Measurements from ENCODE around the gene PRKN.

PRKN gene

DNA sequence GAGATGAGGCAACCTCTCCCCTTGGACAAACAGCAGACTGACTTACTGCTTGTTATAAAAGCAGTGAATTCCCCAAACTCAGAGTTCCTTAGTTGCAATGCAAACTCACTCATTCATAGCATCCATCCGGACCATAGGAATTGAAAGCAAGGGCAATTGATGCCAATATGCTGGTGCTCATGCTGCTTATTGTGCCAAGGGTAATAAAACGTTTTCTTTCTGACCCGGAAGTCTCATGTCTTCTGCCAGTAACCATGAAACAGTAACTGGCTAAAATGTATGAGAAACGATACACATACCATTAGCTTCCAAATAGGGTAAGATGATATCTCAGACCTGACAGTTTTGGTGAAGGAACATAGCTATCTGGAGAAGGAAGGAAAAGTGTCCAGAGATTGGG, 18.1 kb downstream of the PRKN start:
- no peak for DNase-seq (ENCODE audit: low spot score)
- in situ Hi-C loops (cut with MboI; ENCODE audit: low pct_unique_long_range_greater_than_20kb, low sequenced_read_pairs, unreplicated experiment), result no loop called here
- no peak for TF ChIP-seq CTCF (IDR thresholded peaks at IDR 0.05; ENCODE audit: extremely low read depth, insufficient read depth, missing control alignments)

- in situ Hi-C loops (cut with MboI; ENCODE audit: low pct_unique_long_range_greater_than_20kb, low sequenced_read_pairs, unreplicated experiment), result no loop called here
Observed at GRCh38 chr6:162708971-162709370, 18.6 kb downstream of the PRKN start.

GRCh38 chr6:162706232-162706631, 21.3 kb downstream of the PRKN start:
- in situ Hi-C loops (cut with MboI; ENCODE audit: low pct_unique_long_range_greater_than_20kb, low sequenced_read_pairs, unreplicated experiment), result no loop called here
- no peak for DNase-seq (ENCODE audit: low spot score)
- no peak for TF ChIP-seq CTCF (IDR thresholded peaks at IDR 0.05; ENCODE audit: extremely low read depth, insufficient read depth, missing control alignments)

More at GRCh38 chr6:162708971-162709370, 18.6 kb downstream of the PRKN start:
- no peak for TF ChIP-seq CTCF (IDR thresholded peaks at IDR 0.05; ENCODE audit: extremely low read depth, insufficient read depth, missing control alignments)
- DNase-seq (ENCODE audit: low spot score), result no peak

GRCh38 chr6:162705736-162706135, 21.8 kb downstream of the PRKN start:
- no peak for TF ChIP-seq CTCF (IDR thresholded peaks at IDR 0.05; ENCODE audit: extremely low read depth, insufficient read depth, missing control alignments)
- no peak for DNase-seq (ENCODE audit: low spot score)
- in situ Hi-C loops (cut with MboI; ENCODE audit: low pct_unique_long_range_greater_than_20kb, low sequenced_read_pairs, unreplicated experiment), result no loop called here

DNA sequence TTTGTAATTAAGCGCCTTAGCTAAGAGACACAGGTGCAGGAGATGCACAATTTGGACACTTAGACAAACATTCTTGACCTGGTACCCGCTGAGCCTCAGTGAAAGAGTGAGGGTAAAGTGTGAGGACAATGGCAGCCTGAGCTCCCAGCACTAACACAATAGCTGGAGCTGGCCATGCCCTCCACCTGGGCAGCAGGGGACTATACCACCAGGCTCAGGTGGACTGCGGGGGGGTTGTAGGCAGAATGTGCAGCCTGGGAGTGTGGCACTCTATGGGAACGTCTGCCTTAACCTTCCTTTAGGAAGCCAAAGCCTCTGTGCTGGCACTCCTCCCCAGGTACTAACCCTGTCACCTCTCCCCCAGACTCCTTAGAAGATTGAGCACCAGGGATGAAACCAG, 23.6 kb downstream of the PRKN start:
- TF ChIP-seq CTCF (IDR thresholded peaks at IDR 0.05; ENCODE audit: extremely low read depth, insufficient read depth, missing control alignments), result no peak
- no peak for DNase-seq (ENCODE audit: low spot score)
- in situ Hi-C loops (cut with MboI; ENCODE audit: low pct_unique_long_range_greater_than_20kb, low sequenced_read_pairs, unreplicated experiment), result no loop called here

GRCh38 chr6:162702446-162702845, 25.1 kb downstream of the PRKN start:
- in situ Hi-C loops (cut with MboI; ENCODE audit: low pct_unique_long_range_greater_than_20kb, low sequenced_read_pairs, unreplicated experiment), result no loop called here
- DNase-seq (ENCODE audit: low spot score), result no peak
- TF ChIP-seq CTCF (IDR thresholded peaks at IDR 0.05; ENCODE audit: extremely low read depth, insufficient read depth, missing control alignments), result no peak

GRCh38 chr6:162701551-162701950, 26.0 kb downstream of the PRKN start:
- no peak for DNase-seq (ENCODE audit: low spot score)
- in situ Hi-C loops (cut with MboI; ENCODE audit: low pct_unique_long_range_greater_than_20kb, low sequenced_read_pairs, unreplicated experiment), result no loop called here
- no peak for TF ChIP-seq CTCF (IDR thresholded peaks at IDR 0.05; ENCODE audit: extremely low read depth, insufficient read depth, missing control alignments)
